ENCODE measurements around the gene RPE.

Gene RPE

GRCh38 chr2:210038078-210038477 lies 35.6 kb downstream of the RPE start:
- no peak for TF ChIP-seq ZBTB7A (IDR thresholded peaks at IDR 0.05; ENCODE audit: low read depth)
- no peak for TF ChIP-seq YY1 (IDR thresholded peaks at IDR 0.05; ENCODE audit: low read depth)
- TF ChIP-seq CREB1 (IDR thresholded peaks at IDR 0.05; ENCODE audit: low read depth) = no peak
- TF ChIP-seq, protein P1, sequence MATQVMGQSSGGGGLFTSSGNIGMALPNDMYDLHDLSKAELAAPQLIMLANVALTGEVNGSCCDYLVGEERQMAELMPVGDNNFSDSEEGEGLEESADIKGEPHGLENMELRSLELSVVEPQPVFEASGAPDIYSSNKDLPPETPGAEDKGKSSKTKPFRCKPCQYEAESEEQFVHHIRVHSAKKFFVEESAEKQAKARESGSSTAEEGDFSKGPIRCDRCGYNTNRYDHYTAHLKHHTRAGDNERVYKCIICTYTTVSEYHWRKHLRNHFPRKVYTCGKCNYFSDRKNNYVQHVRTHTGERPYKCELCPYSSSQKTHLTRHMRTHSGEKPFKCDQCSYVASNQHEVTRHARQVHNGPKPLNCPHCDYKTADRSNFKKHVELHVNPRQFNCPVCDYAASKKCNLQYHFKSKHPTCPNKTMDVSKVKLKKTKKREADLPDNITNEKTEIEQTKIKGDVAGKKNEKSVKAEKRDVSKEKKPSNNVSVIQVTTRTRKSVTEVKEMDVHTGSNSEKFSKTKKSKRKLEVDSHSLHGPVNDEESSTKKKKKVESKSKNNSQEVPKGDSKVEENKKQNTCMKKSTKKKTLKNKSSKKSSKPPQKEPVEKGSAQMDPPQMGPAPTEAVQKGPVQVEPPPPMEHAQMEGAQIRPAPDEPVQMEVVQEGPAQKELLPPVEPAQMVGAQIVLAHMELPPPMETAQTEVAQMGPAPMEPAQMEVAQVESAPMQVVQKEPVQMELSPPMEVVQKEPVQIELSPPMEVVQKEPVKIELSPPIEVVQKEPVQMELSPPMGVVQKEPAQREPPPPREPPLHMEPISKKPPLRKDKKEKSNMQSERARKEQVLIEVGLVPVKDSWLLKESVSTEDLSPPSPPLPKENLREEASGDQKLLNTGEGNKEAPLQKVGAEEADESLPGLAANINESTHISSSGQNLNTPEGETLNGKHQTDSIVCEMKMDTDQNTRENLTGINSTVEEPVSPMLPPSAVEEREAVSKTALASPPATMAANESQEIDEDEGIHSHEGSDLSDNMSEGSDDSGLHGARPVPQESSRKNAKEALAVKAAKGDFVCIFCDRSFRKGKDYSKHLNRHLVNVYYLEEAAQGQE (IDR thresholded peaks at IDR 0.05; ENCODE audit: low read depth) = no peak
- TF ChIP-seq NFIC (IDR thresholded peaks at IDR 0.05) = no peak
- TF ChIP-seq CEBPB (IDR thresholded peaks at IDR 0.05) = no peak
- TF ChIP-seq RAD21 (IDR thresholded peaks at IDR 0.05; ENCODE audit: low read depth) = no peak
- no peak for TF ChIP-seq TEAD4 (IDR thresholded peaks at IDR 0.05)
- TF ChIP-seq, protein P2, sequence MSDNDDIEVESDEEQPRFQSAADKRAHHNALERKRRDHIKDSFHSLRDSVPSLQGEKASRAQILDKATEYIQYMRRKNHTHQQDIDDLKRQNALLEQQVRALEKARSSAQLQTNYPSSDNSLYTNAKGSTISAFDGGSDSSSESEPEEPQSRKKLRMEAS (IDR thresholded peaks at IDR 0.05) = no peak
- TF ChIP-seq, protein P3, sequence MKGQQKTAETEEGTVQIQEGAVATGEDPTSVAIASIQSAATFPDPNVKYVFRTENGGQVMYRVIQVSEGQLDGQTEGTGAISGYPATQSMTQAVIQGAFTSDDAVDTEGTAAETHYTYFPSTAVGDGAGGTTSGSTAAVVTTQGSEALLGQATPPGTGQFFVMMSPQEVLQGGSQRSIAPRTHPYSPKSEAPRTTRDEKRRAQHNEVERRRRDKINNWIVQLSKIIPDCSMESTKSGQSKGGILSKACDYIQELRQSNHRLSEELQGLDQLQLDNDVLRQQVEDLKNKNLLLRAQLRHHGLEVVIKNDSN (IDR thresholded peaks at IDR 0.05) = no peak
- no peak for TF ChIP-seq TCF12 (IDR thresholded peaks at IDR 0.05; ENCODE audit: low read depth)
- no peak for TF ChIP-seq EP300 (IDR thresholded peaks at IDR 0.05; ENCODE audit: borderline replicate concordance)
- TF ChIP-seq FOXM1 (IDR thresholded peaks at IDR 0.05; ENCODE audit: borderline replicate concordance, low read depth) = no peak
- TF ChIP-seq TAF1 (IDR thresholded peaks at IDR 0.05; ENCODE audit: low read depth) = no peak
- TF ChIP-seq EGR1 (IDR thresholded peaks at IDR 0.05) = no peak

DNA sequence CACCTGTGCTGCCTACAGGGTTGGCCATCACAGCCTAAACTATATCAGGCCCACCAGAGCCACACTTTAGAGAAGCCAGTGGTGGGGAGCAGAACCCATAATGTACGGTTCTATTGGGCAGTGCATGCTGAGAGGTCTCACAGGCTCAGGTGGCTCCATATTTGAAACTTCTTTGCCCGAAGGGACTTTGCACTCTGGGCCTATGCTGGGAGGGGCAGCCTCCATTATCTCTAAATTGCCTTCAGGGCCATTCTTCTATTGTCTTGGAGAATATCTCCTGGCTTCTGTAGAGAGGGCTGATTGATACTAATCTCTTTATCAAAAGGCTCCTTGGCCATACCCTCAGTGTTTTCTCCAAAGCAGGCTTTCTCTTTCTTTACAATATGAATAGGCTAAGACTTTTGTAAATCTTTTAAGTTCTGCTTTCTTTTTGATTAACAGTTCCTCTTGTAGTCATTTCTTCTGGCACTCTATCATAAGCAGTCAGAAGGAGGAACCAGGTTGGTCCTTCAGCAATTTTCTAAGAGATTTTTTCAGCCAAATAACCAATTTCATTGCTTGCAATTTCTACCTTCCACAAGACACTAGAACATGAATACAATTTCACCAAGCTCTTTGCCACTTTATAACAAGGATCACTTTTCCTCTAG lies 44.5 kb downstream of the RPE start:
- no peak for TF ChIP-seq EP300 (IDR thresholded peaks at IDR 0.05; ENCODE audit: borderline replicate concordance)
- no peak for TF ChIP-seq YY1 (IDR thresholded peaks at IDR 0.05; ENCODE audit: low read depth)
- no peak for TF ChIP-seq TCF12 (IDR thresholded peaks at IDR 0.05; ENCODE audit: low read depth)
- no peak for TF ChIP-seq RAD21 (IDR thresholded peaks at IDR 0.05; ENCODE audit: low read depth)
- TF ChIP-seq ZBTB7A (IDR thresholded peaks at IDR 0.05; ENCODE audit: low read depth) = no peak
- no peak for TF ChIP-seq NFIC (IDR thresholded peaks at IDR 0.05)
- TF ChIP-seq, protein P1 (IDR thresholded peaks at IDR 0.05; ENCODE audit: low read depth) = no peak
- TF ChIP-seq CEBPB (IDR thresholded peaks at IDR 0.05) = no peak
- no peak for TF ChIP-seq FOXM1 (IDR thresholded peaks at IDR 0.05; ENCODE audit: borderline replicate concordance, low read depth)
- no peak for TF ChIP-seq TAF1 (IDR thresholded peaks at IDR 0.05; ENCODE audit: low read depth)
- no peak for TF ChIP-seq TEAD4 (IDR thresholded peaks at IDR 0.05)
- TF ChIP-seq, protein P3 (IDR thresholded peaks at IDR 0.05) = no peak
- TF ChIP-seq, protein P2 (IDR thresholded peaks at IDR 0.05) = no peak
- TF ChIP-seq EGR1 (IDR thresholded peaks at IDR 0.05) = no peak
- TF ChIP-seq CREB1 (IDR thresholded peaks at IDR 0.05; ENCODE audit: low read depth) = no peak

- TF ChIP-seq, protein P3 (IDR thresholded peaks at IDR 0.05) = no peak
Measured at GRCh38 chr2:210049831-210050230, 47.4 kb downstream of the RPE start.

DNA sequence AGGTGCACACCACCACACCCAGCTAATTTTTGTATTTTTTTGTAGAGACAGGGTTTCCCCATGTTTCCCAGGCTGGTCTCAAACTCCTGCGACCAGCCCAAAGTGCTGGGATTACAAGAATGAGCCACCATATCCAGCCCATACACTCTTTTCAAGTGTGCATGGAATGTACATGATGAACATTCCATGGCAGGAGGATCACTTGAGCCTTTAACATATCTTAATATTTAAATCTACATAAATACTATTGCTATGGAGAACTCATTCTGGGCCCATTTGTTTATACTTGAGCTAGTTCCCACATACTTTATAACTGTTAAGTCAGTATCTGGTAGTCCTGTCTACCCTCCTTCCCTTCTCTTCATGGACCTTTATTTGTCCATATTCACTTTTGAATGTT lies 48.4 kb downstream of the RPE start:
- TF ChIP-seq, protein P3 (IDR thresholded peaks at IDR 0.05) = no peak
- TF ChIP-seq CREB1 (IDR thresholded peaks at IDR 0.05; ENCODE audit: low read depth) (no peak), NFIC (IDR thresholded peaks at IDR 0.05) (no peak), EP300 (IDR thresholded peaks at IDR 0.05; ENCODE audit: borderline replicate concordance) (no peak), TAF1 (IDR thresholded peaks at IDR 0.05; ENCODE audit: low read depth) (no peak), YY1 (IDR thresholded peaks at IDR 0.05; ENCODE audit: low read depth) (no peak), EGR1 (IDR thresholded peaks at IDR 0.05) (no peak), FOXM1 (IDR thresholded peaks at IDR 0.05; ENCODE audit: borderline replicate concordance, low read depth) (no peak), CEBPB (IDR thresholded peaks at IDR 0.05) (no peak)
- TF ChIP-seq, protein P2 (IDR thresholded peaks at IDR 0.05) = no peak

- TF ChIP-seq FOXM1 (IDR thresholded peaks at IDR 0.05; ENCODE audit: borderline replicate concordance, low read depth) (no peak), TEAD4 (IDR thresholded peaks at IDR 0.05) (no peak), TCF12 (IDR thresholded peaks at IDR 0.05; ENCODE audit: low read depth) (no peak), RAD21 (IDR thresholded peaks at IDR 0.05; ENCODE audit: low read depth) (no peak), EP300 (IDR thresholded peaks at IDR 0.05; ENCODE audit: borderline replicate concordance) (no peak), YY1 (IDR thresholded peaks at IDR 0.05; ENCODE audit: low read depth) (no peak), ZBTB7A (IDR thresholded peaks at IDR 0.05; ENCODE audit: low read depth) (no peak), EGR1 (IDR thresholded peaks at IDR 0.05) (no peak), CREB1 (IDR thresholded peaks at IDR 0.05; ENCODE audit: low read depth) (no peak), NFIC (IDR thresholded peaks at IDR 0.05) (no peak)
- TF ChIP-seq, protein P2 (IDR thresholded peaks at IDR 0.05) = no peak
- TF ChIP-seq, protein P1 (IDR thresholded peaks at IDR 0.05; ENCODE audit: low read depth) = no peak
Measured at GRCh38 chr2:210054696-210055095, 52.3 kb downstream of the RPE start.

All from Ishikawa (cell line).